Measurements from ENCODE around the gene HOXB5.

HOXB5 gene

DNA sequence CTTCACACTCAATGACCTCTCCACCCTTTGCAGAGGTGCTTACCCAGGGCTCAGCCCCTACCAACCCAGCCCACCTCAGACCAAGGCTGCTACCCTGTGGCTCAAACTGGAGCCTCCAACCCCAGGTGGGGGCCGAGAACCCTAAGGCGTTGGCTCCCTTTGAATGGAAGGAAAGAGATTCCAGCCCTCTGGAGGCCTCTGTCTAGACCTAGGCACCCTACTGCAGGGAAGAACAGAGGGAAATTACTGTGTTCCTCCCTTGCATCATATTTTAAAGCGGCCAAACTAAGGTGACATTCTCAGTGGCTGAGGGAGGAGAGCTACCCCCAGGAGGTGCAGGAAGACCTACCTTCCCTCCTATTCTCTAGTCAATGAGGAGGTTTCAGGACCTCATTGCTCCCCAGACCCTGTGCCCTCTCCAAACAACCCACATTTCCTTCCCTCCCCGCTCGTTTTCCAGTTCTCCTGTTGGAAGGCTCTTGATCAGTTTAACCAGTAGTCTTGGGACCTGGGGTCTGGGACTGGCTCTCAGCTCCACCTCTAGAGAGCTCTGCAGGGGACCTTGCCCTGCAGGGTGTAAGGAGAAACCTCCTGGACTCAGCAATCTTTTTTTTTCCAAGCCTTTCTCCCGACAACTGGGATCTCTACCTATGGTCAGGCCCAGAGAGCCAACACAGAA is 27.0 kb upstream of the HOXB5 start (continued):
- peak; percentile 82 for TF ChIP-seq ZIC2 (tag by site-specific recombination; IDR thresholded peaks at IDR 0.05)
- peak; percentile 83; the same call in 1 of the 2 replicates for TF ChIP-seq ZNF121 (tag by site-specific recombination; IDR thresholded peaks at IDR 0.05)
- peak; percentile 78; the same call in 1 of the 2 replicates for TF ChIP-seq ZFP69B (tag by site-specific recombination; IDR thresholded peaks at IDR 0.05)

DNA sequence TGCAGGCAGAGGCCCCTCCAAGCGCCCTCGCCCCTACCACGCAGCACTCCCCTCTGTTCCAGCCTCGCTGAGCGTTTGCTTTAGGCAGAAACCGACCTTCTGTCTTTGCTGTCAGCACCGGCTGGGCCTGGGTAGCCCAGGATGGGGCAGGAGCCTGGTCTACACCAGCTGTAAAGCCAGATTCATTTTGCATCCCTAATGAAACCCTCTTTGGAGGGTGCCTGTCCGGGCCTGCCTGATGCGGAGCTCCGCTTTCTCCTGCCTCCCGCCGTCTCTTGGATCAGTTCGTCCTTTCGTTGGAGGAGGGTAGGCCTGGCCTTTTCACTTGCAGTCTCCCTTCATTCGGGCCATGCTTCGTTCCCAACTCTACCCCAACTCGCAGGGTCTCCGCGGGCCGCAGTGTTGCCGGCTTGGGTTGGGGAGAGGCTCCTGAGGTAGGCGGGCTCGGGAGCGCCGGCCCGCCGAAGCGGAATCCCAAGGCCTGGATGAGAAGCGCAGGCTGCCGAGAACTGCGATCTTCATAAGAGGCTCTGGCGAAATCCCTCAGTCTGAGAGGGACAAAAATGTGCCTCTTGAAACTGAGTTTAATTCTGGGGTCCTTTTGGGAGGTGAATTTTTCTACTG is 26.4 kb upstream of the HOXB5 start:
- Histone ChIP-seq H3K4me1 (ENCODE audit: control insufficient read depth, insufficient read depth, low read length) (peaks cover 48% of the 10 kb centered on the region), H3K36me3 (ENCODE audit: control insufficient read depth in 2 of 2, insufficient read depth in 1 of 2, low read length in 2 of 2) (peaks cover 0 to 26% of the 10 kb centered on the region in 2 experiments; a peak in 1 of 3 replicates), H3K9me3 (ENCODE audit: control insufficient read depth, insufficient read depth, low read depth, low read length) (no peaks in the 10 kb centered on the region), H3K4me3 (ENCODE audit: low read depth, low read length) (no peak overlapping the region), H3K27ac (ENCODE audit: extremely low read depth, low read depth, low read length) (peak overlapping the region; percentile 44)
- ChIA-PET POLR2A (interaction anchor here (0.6 kb wide), 1 partner anchor 729 kb away, joined by 3 read pairs; no protein-coding TSS in a partner anchor), CTCF (interaction anchor here (0.7 to 2.7 kb wide), 7 partner anchors 19 to 442 kb away, joined by 3 to 7 read pairs (median 4); no protein-coding TSS in a partner anchor)
- TF ChIP-seq ZNF629 (tag by site-specific recombination; IDR thresholded peaks at IDR 0.05) (peak; percentile 10; the same call in 1 of the 2 replicates), ZNF654 (tag by site-specific recombination; IDR thresholded peaks at IDR 0.05; ENCODE audit: low read depth) (peak; percentile 5; the same call in 1 of the 2 replicates), MYNN (tag by site-specific recombination; IDR thresholded peaks at IDR 0.05; ENCODE audit: borderline replicate concordance) (no peak), ZNF335 (tag by site-specific recombination; conservative IDR thresholded peaks at IDR 0.05) (peak; percentile 43), ZNF830 (tag by site-specific recombination; IDR thresholded peaks at IDR 0.05; ENCODE audit: low read depth) (no peak), ZNF366 (tag by site-specific recombination; conservative IDR thresholded peaks at IDR 0.05) (peak; percentile 55), TRIM28 (IDR thresholded peaks at IDR 0.05; ENCODE audit: borderline replicate concordance, low read length) (no peak), ZNF843 (tag by site-specific recombination; IDR thresholded peaks at IDR 0.05) (0 out of 2 replicates have a peak, but pooled peaks have one; percentile 3), ZXDB (tag by site-specific recombination; IDR thresholded peaks at IDR 0.05) (no peak; the same call in 1 of the 2 replicates), ZNF501 (tag by site-specific recombination; IDR thresholded peaks at IDR 0.05) (0 out of 2 replicates have a peak, but pooled peaks have one; percentile 40), ZNF146 (tag by site-specific recombination; IDR thresholded peaks at IDR 0.05) (no peak), ZNF16 (tag by site-specific recombination; IDR thresholded peaks at IDR 0.05; ENCODE audit: low read depth) (no peak), ZSCAN30 (tag by site-specific recombination; IDR thresholded peaks at IDR 0.05) (peak; percentile 73), ZNF121 (tag by site-specific recombination; IDR thresholded peaks at IDR 0.05) (peak; percentile 8; the same call in 1 of the 2 replicates), ZNF76 (tag by site-specific recombination; IDR thresholded peaks at IDR 0.05; ENCODE audit: borderline replicate concordance, low read depth) (0 out of 2 replicates have a peak, but pooled peaks have one; percentile 2), ZEB2 (tag by site-specific recombination; IDR thresholded peaks at IDR 0.05) (peak; percentile 11; the same call in 1 of the 2 replicates), ZBTB8A (tag by site-specific recombination; IDR thresholded peaks at IDR 0.05) (peak; percentile 53; the same call in 1 of the 2 replicates), ZBTB17 (tag by site-specific recombination; IDR thresholded peaks at IDR 0.05) (peak; percentile 95), ZNF10 (tag by site-specific recombination; IDR thresholded peaks at IDR 0.05) (0 out of 2 replicates have a peak, but pooled peaks have one; percentile 7), ZNF792 (tag by site-specific recombination; IDR thresholded peaks at IDR 0.05) (peak; percentile 34; the same call in 1 of the 2 replicates), ZNF624 (tag by site-specific recombination; IDR thresholded peaks at IDR 0.05) (peak; percentile 88), ZNF350 (tag by site-specific recombination; IDR thresholded peaks at IDR 0.05) (no peak), ZBTB20 (tag by site-specific recombination; IDR thresholded peaks at IDR 0.05) (peak; percentile 86), ZNF2 (tag by site-specific recombination; IDR thresholded peaks at IDR 0.05) (peak; percentile 85), ZFP3 (tag by site-specific recombination; IDR thresholded peaks at IDR 0.05; ENCODE audit: low read depth) (0 out of 2 replicates have a peak, but pooled peaks have one; percentile 8), KLF16 (tag by site-specific recombination; IDR thresholded peaks at IDR 0.05) (no peak), OVOL3 (tag by site-specific recombination; IDR thresholded peaks at IDR 0.05) (no peak), ZNF324 (tag by site-specific recombination; IDR thresholded peaks at IDR 0.05) (peak; percentile 21; the same call in 1 of the 2 replicates)
- TF ChIP-seq, protein P1, sequence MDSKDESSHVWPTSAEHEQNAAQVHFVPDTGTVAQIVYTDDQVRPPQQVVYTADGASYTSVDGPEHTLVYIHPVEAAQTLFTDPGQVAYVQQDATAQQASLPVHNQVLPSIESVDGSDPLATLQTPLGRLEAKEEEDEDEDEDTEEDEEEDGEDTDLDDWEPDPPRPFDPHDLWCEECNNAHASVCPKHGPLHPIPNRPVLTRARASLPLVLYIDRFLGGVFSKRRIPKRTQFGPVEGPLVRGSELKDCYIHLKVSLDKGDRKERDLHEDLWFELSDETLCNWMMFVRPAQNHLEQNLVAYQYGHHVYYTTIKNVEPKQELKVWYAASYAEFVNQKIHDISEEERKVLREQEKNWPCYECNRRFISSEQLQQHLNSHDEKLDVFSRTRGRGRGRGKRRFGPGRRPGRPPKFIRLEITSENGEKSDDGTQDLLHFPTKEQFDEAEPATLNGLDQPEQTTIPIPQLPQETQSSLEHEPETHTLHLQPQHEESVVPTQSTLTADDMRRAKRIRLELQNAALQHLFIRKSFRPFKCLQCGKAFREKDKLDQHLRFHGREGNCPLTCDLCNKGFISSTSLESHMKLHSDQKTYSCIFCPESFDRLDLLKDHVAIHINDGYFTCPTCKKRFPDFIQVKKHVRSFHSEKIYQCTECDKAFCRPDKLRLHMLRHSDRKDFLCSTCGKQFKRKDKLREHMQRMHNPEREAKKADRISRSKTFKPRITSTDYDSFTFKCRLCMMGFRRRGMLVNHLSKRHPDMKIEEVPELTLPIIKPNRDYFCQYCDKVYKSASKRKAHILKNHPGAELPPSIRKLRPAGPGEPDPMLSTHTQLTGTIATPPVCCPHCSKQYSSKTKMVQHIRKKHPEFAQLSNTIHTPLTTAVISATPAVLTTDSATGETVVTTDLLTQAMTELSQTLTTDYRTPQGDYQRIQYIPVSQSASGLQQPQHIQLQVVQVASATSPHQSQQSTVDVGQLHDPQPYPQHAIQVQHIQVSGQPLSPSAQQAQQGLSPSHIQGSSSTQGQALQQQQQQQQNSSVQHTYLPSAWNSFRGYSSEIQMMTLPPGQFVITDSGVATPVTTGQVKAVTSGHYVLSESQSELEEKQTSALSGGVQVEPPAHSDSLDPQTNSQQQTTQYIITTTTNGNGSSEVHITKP (tag by site-specific recombination; IDR thresholded peaks at IDR 0.05) = peak; percentile 63
- TF ChIP-seq, protein P2, sequence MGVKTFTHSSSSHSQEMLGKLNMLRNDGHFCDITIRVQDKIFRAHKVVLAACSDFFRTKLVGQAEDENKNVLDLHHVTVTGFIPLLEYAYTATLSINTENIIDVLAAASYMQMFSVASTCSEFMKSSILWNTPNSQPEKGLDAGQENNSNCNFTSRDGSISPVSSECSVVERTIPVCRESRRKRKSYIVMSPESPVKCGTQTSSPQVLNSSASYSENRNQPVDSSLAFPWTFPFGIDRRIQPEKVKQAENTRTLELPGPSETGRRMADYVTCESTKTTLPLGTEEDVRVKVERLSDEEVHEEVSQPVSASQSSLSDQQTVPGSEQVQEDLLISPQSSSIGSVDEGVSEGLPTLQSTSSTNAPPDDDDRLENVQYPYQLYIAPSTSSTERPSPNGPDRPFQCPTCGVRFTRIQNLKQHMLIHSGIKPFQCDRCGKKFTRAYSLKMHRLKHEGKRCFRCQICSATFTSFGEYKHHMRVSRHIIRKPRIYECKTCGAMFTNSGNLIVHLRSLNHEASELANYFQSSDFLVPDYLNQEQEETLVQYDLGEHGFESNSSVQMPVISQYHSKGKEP (tag by site-specific recombination; IDR thresholded peaks at IDR 0.05) = peak; percentile 35; the same call in 1 of the 2 replicates
